Natural killer cell (primary cell): ENCODE measurements around the gene C19orf25. TPM values are rescaled to one million over a fixed set of nuclear protein-coding genes. Genes with fewer than 3 reads are reported as not detected.
A peak's percentile ranks its signal among the peaks of the same experiment; 100 is the strongest.

Experiments
- ATAC-seq, 3 donors: fragments of 150-1000 bp in 2 of 3; fragments of 200-7000 bp in 1 of 3; cut with Tn5 transposase; 1 replicate in 1 of 3; 2 replicates in 2 of 3; pipeline ENCODE4 v1.10.0; 2021; ENCODE audit warnings: mild to moderate bottlenecking in 2 of 3, moderate library complexity in 2 of 3
- DNase-seq, 2 donors: peaks; one replicate each; pipeline versions ENCODE4 v3.0.0 to v3.0.0-alpha.2; 2013 to 2021; ENCODE audit warnings: mixed read lengths in 1 of 2
- H3K27ac ChIP-seq: one replicate; pipeline ENCODE4 v1.5.1; 2013; ENCODE audit warnings: mild to moderate bottlenecking, low read length
- H3K27me3 ChIP-seq: one replicate; pipeline ENCODE4 v1.6.1; 2013; ENCODE audit warnings: low read length; ENCODE audit not compliant: control insufficient read depth, insufficient read depth
- H3K36me3 ChIP-seq: one replicate; pipeline ENCODE4 v1.6.1; 2013; ENCODE audit warnings: low read length; ENCODE audit not compliant: control insufficient read depth, insufficient read depth
- H3K4me1 ChIP-seq: one replicate; pipeline ENCODE4 v1.6.1; 2013; ENCODE audit warnings: low read length; ENCODE audit not compliant: control insufficient read depth, insufficient read depth
- H3K4me3 ChIP-seq: one replicate; pipeline ENCODE4 v1.5.1; 2013; ENCODE audit warnings: low read length
- H3K9me3 ChIP-seq: one replicate; pipeline ENCODE4 v1.6.1; 2013; ENCODE audit warnings: low read length; ENCODE audit not compliant: control insufficient read depth, insufficient read depth
- H3K27ac Mint-ChIP-seq, 2 donors: one replicate each; pipeline ENCODE4 v1.8.0; 2022; ENCODE audit warnings: mild to moderate bottlenecking in 2 of 2, mixed read lengths in 2 of 2, moderate library complexity in 1 of 2
- H3K27me3 Mint-ChIP-seq, 2 donors: one replicate each; pipeline ENCODE4 v1.8.0; 2022; ENCODE audit warnings: low read depth in 2 of 2, mixed read lengths in 2 of 2
- H3K36me3 Mint-ChIP-seq: one replicate; pipeline ENCODE4 v1.8.0; 2022; ENCODE audit warnings: mixed read lengths
- H3K4me1 Mint-ChIP-seq, 2 donors: one replicate each; pipeline ENCODE4 v1.8.0; 2022; ENCODE audit warnings: mixed read lengths in 2 of 2
- H3K4me3 Mint-ChIP-seq: one replicate; pipeline ENCODE4 v1.8.0; 2022; ENCODE audit warnings: mild to moderate bottlenecking, moderate library complexity, mixed read lengths
- H3K9me3 Mint-ChIP-seq, 2 donors: one replicate each; pipeline ENCODE4 v1.8.0; 2022; ENCODE audit warnings: mixed read lengths in 2 of 2
- WGBS: methylation state at CpG from one replicate; pipeline ENCODE4 v1.1.7; 2013; ENCODE audit warnings: missing lambda C conversion rate; ENCODE audit not compliant: insufficient coverage; 5-methylcytosine and 5-hydroxymethylcytosine counted together
- intact Hi-C: fragments of 100-400 bp; cut with micrococcal nuclease; formaldehyde crosslinking; loops from one replicate; pipeline ENCODE4 v1.14.2; 2022
- total RNA-seq, 4 donors: library from RNA; stranded (reverse); fragments of 120-200 nt in 1 of 4; gene quantifications; one replicate each; pipeline versions ENCODE4 v1.2.3 to v1.2.4, GENCODE V29; 2013 to 2022
- TF ChIP-seq, protein P1 (sequence below): fragments of 200-600 bp; IDR thresholded peaks from one replicate; pipeline ENCODE4 v1.8.0; 2022; ENCODE audit warnings: antibody characterized with exemption

C19orf25 gene
- total RNA-seq, 3 donors from 2014 or later (not counting 1 experiment from before 2014, with no cell fraction given), result 30.2 to 42.2 (median 34.3) TPM

DNA sequence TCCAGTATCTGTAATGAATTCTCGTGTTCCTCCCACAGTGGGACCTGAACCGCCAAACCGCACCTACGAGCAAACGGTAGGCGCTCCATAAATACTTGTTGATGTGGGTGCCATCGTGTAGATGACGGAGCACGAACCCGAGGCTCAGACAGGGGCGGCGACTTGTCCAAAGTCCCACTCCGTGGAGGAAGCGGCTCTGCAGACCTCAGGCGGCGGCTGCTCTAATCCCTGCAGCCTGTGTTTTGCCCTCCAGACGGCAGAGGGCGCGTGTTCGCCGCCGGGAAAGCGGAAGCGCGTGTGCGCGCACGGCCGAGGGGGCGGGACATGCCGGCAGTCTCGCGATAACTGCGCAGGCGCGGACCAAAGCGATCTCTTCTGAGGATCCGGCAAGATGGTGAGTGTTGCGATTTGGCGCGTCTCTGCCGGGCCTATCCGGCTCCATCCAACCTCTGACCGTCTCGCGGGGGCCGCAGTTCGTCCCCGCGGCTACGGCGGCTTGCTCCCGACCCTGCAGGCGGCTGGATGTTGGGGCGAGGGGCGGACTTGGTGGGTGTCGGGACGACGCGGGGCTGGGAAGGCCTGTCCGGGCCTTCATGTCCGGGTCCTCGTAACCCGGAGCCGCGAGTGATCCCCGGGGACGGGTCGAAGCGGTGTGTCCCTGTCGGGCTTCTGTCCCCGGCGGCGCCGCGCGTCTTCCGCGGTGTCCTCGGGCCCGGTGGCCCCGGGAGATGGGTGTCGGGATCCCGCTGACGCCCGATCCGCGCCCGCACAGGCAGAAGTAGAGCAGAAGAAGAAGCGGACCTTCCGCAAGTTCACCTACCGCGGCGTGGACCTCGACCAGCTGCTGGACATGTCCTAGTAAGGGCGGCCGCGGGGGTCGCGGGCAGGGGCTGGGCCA, 40.7 kb downstream of the C19orf25 start, which contains the start of gene RPS15:
TSS of gene RPS15 (plus strand) at position 362 of the 898 bp plus-strand sequence. CDS start at position 392, 30 bp downstream.
- Histone ChIP-seq H3K27me3 (no peaks in the 10 kb centered on the region), H3K4me3 (peak within 1 kb of the TSS; percentile 88), H3K4me1 (peaks cover 31% of the 10 kb centered on the region), H3K27ac (peak within 1 kb of the TSS; percentile 85), H3K9me3 (no peaks in the 10 kb centered on the region), H3K36me3 (peaks cover 53% of the 10 kb centered on the region)
- 2% methylated on average over 100 of the region's 100 CpGs for WGBS
- Mint-ChIP-seq H3K4me3 (peak within 1 kb of the TSS; percentile 95), H3K36me3 (no peaks in the 10 kb centered on the region), H3K27ac (peak within 1 kb of the TSS; percentile 91 to 100), H3K27me3 (no peaks in the 10 kb centered on the region), H3K9me3 (no peaks in the 10 kb centered on the region), H3K4me1 (peaks cover 11 to 25% of the 10 kb centered on the region in 2 donors)
- ATAC-seq (peak; percentile 88 to 97 (median 93)), DNase-seq (peak; percentile 96 to 99)
- intact Hi-C loops, result loop anchor here (1.0 kb wide), 1 partner anchor 31 kb away; the partner anchor contains the start of gene DAZAP1
- TF ChIP-seq, protein P1, sequence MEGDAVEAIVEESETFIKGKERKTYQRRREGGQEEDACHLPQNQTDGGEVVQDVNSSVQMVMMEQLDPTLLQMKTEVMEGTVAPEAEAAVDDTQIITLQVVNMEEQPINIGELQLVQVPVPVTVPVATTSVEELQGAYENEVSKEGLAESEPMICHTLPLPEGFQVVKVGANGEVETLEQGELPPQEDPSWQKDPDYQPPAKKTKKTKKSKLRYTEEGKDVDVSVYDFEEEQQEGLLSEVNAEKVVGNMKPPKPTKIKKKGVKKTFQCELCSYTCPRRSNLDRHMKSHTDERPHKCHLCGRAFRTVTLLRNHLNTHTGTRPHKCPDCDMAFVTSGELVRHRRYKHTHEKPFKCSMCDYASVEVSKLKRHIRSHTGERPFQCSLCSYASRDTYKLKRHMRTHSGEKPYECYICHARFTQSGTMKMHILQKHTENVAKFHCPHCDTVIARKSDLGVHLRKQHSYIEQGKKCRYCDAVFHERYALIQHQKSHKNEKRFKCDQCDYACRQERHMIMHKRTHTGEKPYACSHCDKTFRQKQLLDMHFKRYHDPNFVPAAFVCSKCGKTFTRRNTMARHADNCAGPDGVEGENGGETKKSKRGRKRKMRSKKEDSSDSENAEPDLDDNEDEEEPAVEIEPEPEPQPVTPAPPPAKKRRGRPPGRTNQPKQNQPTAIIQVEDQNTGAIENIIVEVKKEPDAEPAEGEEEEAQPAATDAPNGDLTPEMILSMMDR, result peak; percentile 92

DNA sequence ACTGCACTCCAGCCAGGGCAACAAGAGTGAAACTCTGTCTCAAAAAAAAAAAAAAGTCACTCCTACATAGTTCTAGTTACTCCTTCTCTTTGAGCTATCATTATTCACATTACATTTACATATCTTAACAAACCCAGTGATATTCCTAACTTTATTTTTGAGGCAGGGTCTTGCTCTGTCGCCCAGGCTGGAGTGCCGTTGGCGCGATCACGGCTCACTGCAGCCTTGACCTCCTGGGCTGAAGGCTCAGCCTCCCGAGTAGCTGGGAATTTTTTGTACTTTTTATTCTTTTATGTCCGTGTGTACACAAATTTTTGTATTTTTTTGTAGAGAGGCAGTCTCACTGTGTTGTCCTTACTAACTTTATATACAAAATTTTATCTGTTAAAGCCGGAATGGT, 41.4 kb downstream of the C19orf25 start:
- Histone ChIP-seq H3K27me3 (no peaks in the 10 kb centered on the region), H3K9me3 (no peaks in the 10 kb centered on the region), H3K4me1 (peaks cover 31% of the 10 kb centered on the region), H3K4me3 (no peak overlapping the region), H3K27ac (no peak overlapping the region), H3K36me3 (peaks cover 59% of the 10 kb centered on the region)
- peak overlapping the region; percentile 91 to 100 for H3K27ac Mint-ChIP-seq
- WGBS, result 80% methylated on average over 8 of the region's 8 CpGs
- H3K4me3 Mint-ChIP-seq, result peak overlapping the region; percentile 95
- H3K4me1 Mint-ChIP-seq, result peaks cover 11 to 25% of the 10 kb centered on the region in 2 donors
- H3K27me3 Mint-ChIP-seq, result no peaks in the 10 kb centered on the region
- TF ChIP-seq, protein P1, result no peak
- intact Hi-C loops, result loop anchor here (1.0 kb wide), 1 partner anchor 30 kb away; the partner anchor contains the start of gene DAZAP1
- DNase-seq, result no peak
- no peak for ATAC-seq
- H3K9me3 Mint-ChIP-seq, result no peaks in the 10 kb centered on the region
- H3K36me3 Mint-ChIP-seq, result no peaks in the 10 kb centered on the region

DNA sequence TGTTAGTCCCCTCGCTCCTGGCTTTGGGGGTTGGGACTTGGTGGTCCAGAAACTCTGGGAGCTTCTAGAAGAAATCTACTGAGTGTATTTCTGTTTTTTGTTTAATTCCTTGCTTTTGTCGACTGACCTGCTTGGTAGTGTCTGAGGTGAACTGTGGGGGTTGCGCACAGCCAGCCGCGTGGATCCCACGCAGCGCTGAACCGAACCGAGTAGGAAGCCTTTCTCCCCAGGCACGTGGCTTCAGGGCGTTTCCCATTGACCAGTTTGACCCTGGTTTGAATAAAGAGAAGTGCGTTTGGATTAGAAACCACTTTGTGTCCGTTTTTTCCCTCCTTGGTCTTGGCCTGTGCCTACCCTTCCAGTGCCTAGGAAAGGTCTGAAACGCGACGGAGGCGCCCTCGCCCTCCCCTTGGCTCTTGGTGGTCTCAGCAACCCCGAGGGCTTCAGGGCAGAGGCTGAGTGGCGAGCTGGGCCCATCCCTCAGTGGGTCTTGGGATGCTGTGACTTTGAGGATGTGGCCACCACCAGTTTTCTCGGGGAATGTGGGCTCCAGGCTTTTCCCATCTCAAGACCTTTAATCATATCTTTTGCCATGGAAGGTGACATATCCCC, 43.5 kb downstream of the C19orf25 start:
- Histone ChIP-seq H3K27ac (no peak overlapping the region), H3K36me3 (peaks cover 48% of the 10 kb centered on the region), H3K4me3 (no peak overlapping the region), H3K27me3 (no peaks in the 10 kb centered on the region), H3K9me3 (no peaks in the 10 kb centered on the region), H3K4me1 (peaks cover 23% of the 10 kb centered on the region)
- H3K27me3 Mint-ChIP-seq, result no peaks in the 10 kb centered on the region
- no peaks in the 10 kb centered on the region for H3K36me3 Mint-ChIP-seq
- H3K4me1 Mint-ChIP-seq, result peaks cover 10 to 18% of the 10 kb centered on the region in 2 donors
- ATAC-seq (no peak), DNase-seq (no peak)
- no peaks in the 10 kb centered on the region for H3K9me3 Mint-ChIP-seq
- WGBS, result 92% methylated on average over 21 of the region's 21 CpGs
- no peak overlapping the region for H3K4me3 Mint-ChIP-seq
- TF ChIP-seq, protein P1, result no peak
- intact Hi-C loops, result no loop called here
- H3K27ac Mint-ChIP-seq, result peak overlapping the region in 1 of 2 donors; percentile 40
